Ovary (tissue), 9 donors: Measurements from ENCODE around the gene OR51I2. TPM values are rescaled to one million over a fixed set of nuclear protein-coding genes. Genes with fewer than 3 reads are reported as not detected.

Source experiments
- DNase-seq, 5 donors: peaks; one replicate each; pipeline ENCODE4 v3.0.0-alpha.2; 2019 to 2020
- H3K27ac ChIP-seq, 2 donors: fragments of 200-600 bp; one replicate each; pipeline versions ENCODE4 v1.5.1 to v1.8.0; 2019 to 2022
- H3K27me3 ChIP-seq: fragments of 200-600 bp; one replicate; pipeline ENCODE4 v1.8.0; 2022
- H3K36me3 ChIP-seq: fragments of 200-600 bp; sonication (generic); one replicate; pipeline ENCODE4 v1.5.1; 2019
- H3K4me1 ChIP-seq: one replicate; pipeline ENCODE4 v1.8.1; 2013; ENCODE audit warnings: mild to moderate bottlenecking, moderate library complexity; ENCODE audit not compliant: insufficient read depth
- H3K4me3 ChIP-seq: fragments of 200-600 bp; sonication (generic); one replicate; pipeline ENCODE4 v1.5.1; 2017
- H3K9me3 ChIP-seq, 2 donors: fragments of 200-600 bp in 1 of 2; sonication (generic) in 1 of 2; one replicate each; pipeline versions ENCODE4 v1.5.1 to v1.8.1; 2013 to 2019; ENCODE audit warnings: mild to moderate bottlenecking in 1 of 2, moderate library complexity in 1 of 2
- CTCF ChIP-seq, 3 donors: fragments of 450-650 bp in 2 of 3; fragments of 200-600 bp in 1 of 3; IDR thresholded peaks; one replicate each; pipeline versions ENCODE4 v1.5.1 to v1.8.0; 2016 to 2022; ENCODE audit warnings: antibody characterized with exemption in 3 of 3, mild to moderate bottlenecking in 1 of 3
- EP300 ChIP-seq: sonication (generic); formaldehyde crosslinking; IDR thresholded peaks from one replicate; pipeline ENCODE4 v1.6.1; 2017; ENCODE audit warnings: antibody characterized with exemption
- POLR2A ChIP-seq: fragments of 450-650 bp; IDR thresholded peaks from one replicate; pipeline ENCODE4 v1.6.1; 2017; ENCODE audit warnings: antibody characterized with exemption, mild to moderate bottlenecking, moderate library complexity
- WGBS, 3 donors: extraction: QIAGEN DNeasy Blood & Tissue Kit in 1 of 3; methylation state at CpG; one replicate each; pipeline versions ENCODE4 v1.1.5 to v1.1.7; 2013 to 2017; 5-methylcytosine and 5-hydroxymethylcytosine counted together
- intact Hi-C, 4 donors: fragments of 100-400 bp; cut with DNase I; formaldehyde crosslinking; loops; one replicate each; pipeline versions ENCODE4 v1.11.0 to v1.15.1; 2022 to 2023
- polyA plus RNA-seq, 2 donors: library from polyadenylated mRNA; stranded (reverse); fragments of 200-250 nt in 1 of 2; fragments of 350-450 nt in 1 of 2; fragmentation: Illumina TruSeq in 1 of 2; extraction: RNeasy Lipid Tissue Mini Kit (QIAGEN cat#74804) in 1 of 2; gene quantifications; one replicate each; pipeline ENCODE4 v1.2.3, GENCODE V29; 2013 to 2014
- total RNA-seq, 7 donors: library from RNA; depleted of rRNA in 2 of 7; stranded (reverse); fragments of >200 nt in 2 of 7; fragmentation: NEBNext Ultra II Directional in 3 of 7; extraction: Animal tissue kit (Norgen Biotek cat#: 25700) in 3 of 7; gene quantifications; one replicate each; pipeline versions ENCODE4 v1.1.0 to v1.2.4, GENCODE V29; 2016 to 2023
- donor health status: DM: no; HTN: no; CAD: no; lungs with moderate emphysema.
- donor health status: DM: no; HTN: no; CAD: no.
- donor health status: Bipolar disorder and iron deficiency.
- donor health status: DM: yes; HTN: yes; CAD: no.
- donor health status: DM: no; HTN: no; CAD: no.
- donor health status: DM: yes; HTN: yes; CAD: no.

OR51I2 gene
- total and polyA plus RNA-seq, 9 donors: not detected

GRCh38 chr11:5488385-5488784 lies 39.3 kb downstream of the OR51I2 start, which contains the start of gene OR52D1:
Gene OR52D1, plus strand, starts transcription at chr11:5488685. Its CDS starts 22 bp downstream, at chr11:5488707.
- Histone ChIP-seq H3K27me3 (no peaks in the 10 kb centered on the region), H3K4me1 (no peaks in the 10 kb centered on the region), H3K36me3 (no peaks in the 10 kb centered on the region), H3K9me3 (no peaks in the 10 kb centered on the region), H3K27ac (no peak within 1 kb of the TSS), H3K4me3 (no peak within 1 kb of the TSS)
- no peak for TF ChIP-seq POLR2A
- TF ChIP-seq CTCF (IDR thresholded peaks at IDR 0.05): no peak
- TF ChIP-seq EP300: no peak
- intact Hi-C loops: no loop called here
- no peak for DNase-seq

GRCh38 chr11:5488798-5489399 lies 39.8 kb downstream of the OR51I2 start:
- Histone ChIP-seq H3K9me3 (no peaks in the 10 kb centered on the region), H3K36me3 (no peaks in the 10 kb centered on the region), H3K4me1 (no peaks in the 10 kb centered on the region), H3K4me3 (no peak overlapping the region), H3K27ac (no peak overlapping the region), H3K27me3 (no peaks in the 10 kb centered on the region)
- DNase-seq: no peak
- intact Hi-C loops: no loop called here
- 86 to 98% (median 94%) methylated on average over 4 of the region's 4 CpGs for WGBS, 3 donors
- TF ChIP-seq POLR2A: no peak
- TF ChIP-seq EP300: no peak
- no peak for TF ChIP-seq CTCF (IDR thresholded peaks at IDR 0.05)

- TF ChIP-seq EP300 (no peak), POLR2A (no peak), CTCF (IDR thresholded peaks at IDR 0.05) (no peak)
- WGBS, 3 donors: 41 to 44% (median 42%) methylated on average over 5 of the region's 5 CpGs
Measured at GRCh38 chr11:5489576-5490357, 40.6 kb downstream of the OR51I2 start.

GRCh38 chr11:5499671-5500070 lies 50.5 kb downstream of the OR51I2 start:
- Histone ChIP-seq H3K9me3 (no peaks in the 10 kb centered on the region), H3K27ac (no peak overlapping the region), H3K27me3 (no peaks in the 10 kb centered on the region), H3K36me3 (no peaks in the 10 kb centered on the region), H3K4me3 (no peak overlapping the region), H3K4me1 (no peaks in the 10 kb centered on the region)
- TF ChIP-seq CTCF (IDR thresholded peaks at IDR 0.05) (no peak), POLR2A (no peak), EP300 (no peak)
- intact Hi-C loops: no loop called here
- WGBS, 3 donors: 55 to 64% (median 61%) methylated on average over 2 of the region's 2 CpGs
- no peak for DNase-seq

More at GRCh38 chr11:5489576-5490357, 40.6 kb downstream of the OR51I2 start:
- Histone ChIP-seq H3K4me3 (no peak overlapping the region), H3K36me3 (no peaks in the 10 kb centered on the region), H3K27me3 (no peaks in the 10 kb centered on the region), H3K27ac (no peak overlapping the region), H3K9me3 (no peaks in the 10 kb centered on the region), H3K4me1 (no peaks in the 10 kb centered on the region)
- no peak for DNase-seq
- intact Hi-C loops: no loop called here
